AG08395 (cell line): ENCODE results near the gene HIBADH.
A peak's percentile ranks its signal among the peaks of the same experiment; 100 is the strongest.

ENCODE experiments used
- DNase-seq: peaks from one replicate; pipeline ENCODE4 v3.0.0; 2012; ENCODE audit warnings: mixed read lengths, low spot score

Gene HIBADH

GRCh38 chr7:27662490-27663205, at the start of gene HIBADH:
Gene HIBADH (minus strand): TSS chr7:27662883. CDS start chr7:27662788, 95 bp downstream.
- DNase-seq: peak; percentile 99

- no peak for DNase-seq
Measured at GRCh38 chr7:27712217-27712616, 49.5 kb upstream of the HIBADH start.

GRCh38 chr7:27709137-27710075, 46.7 kb upstream of the HIBADH start:
- DNase-seq: peak; percentile 62

- no peak for DNase-seq
Measured at GRCh38 chr7:27708485-27708884, 45.8 kb upstream of the HIBADH start.

- DNase-seq: no peak
Measured at GRCh38 chr7:27705200-27705594, 42.5 kb upstream of the HIBADH start.

GRCh38 chr7:27704422-27705199, 41.9 kb upstream of the HIBADH start:
- DNase-seq: no peak

GRCh38 chr7:27703181-27703580, 40.5 kb upstream of the HIBADH start:
- DNase-seq: no peak

GRCh38 chr7:27700501-27700900, 37.8 kb upstream of the HIBADH start:
- DNase-seq: no peak

GRCh38 chr7:27699751-27700150, 37.1 kb upstream of the HIBADH start:
- DNase-seq: no peak

- no peak for DNase-seq
Measured at GRCh38 chr7:27697861-27698430, 35.3 kb upstream of the HIBADH start.

GRCh38 chr7:27695096-27695495, 32.4 kb upstream of the HIBADH start:
- no peak for DNase-seq

- no peak for DNase-seq
Measured at GRCh38 chr7:27693794-27694193, 31.1 kb upstream of the HIBADH start.

- no peak for DNase-seq
Measured at GRCh38 chr7:27690649-27691048, 28.0 kb upstream of the HIBADH start.

- no peak for DNase-seq
Measured at GRCh38 chr7:27689591-27690164, 27.0 kb upstream of the HIBADH start.

- DNase-seq: no peak
Measured at GRCh38 chr7:27689150-27689549, 26.5 kb upstream of the HIBADH start.

- no peak for DNase-seq
Measured at GRCh38 chr7:27688646-27689045, 26.0 kb upstream of the HIBADH start.

- DNase-seq: no peak
Measured at GRCh38 chr7:27688056-27688455, 25.4 kb upstream of the HIBADH start.

- DNase-seq: no peak
Measured at GRCh38 chr7:27686315-27686714, 23.6 kb upstream of the HIBADH start.

GRCh38 chr7:27685893-27686292, 23.2 kb upstream of the HIBADH start:
- no peak for DNase-seq

- no peak for DNase-seq
Measured at GRCh38 chr7:27685209-27685608, 22.5 kb upstream of the HIBADH start.

GRCh38 chr7:27684491-27684890, 21.8 kb upstream of the HIBADH start:
- DNase-seq: no peak

- no peak for DNase-seq
Measured at GRCh38 chr7:27680610-27681009, 17.9 kb upstream of the HIBADH start.
